HEK293 (cell line): Measurements from ENCODE around the gene WARS2.

Source experiments
- CTCF ChIA-PET: fragments of 350-600 bp; formaldehyde crosslinking; extraction: SDS; loops from one replicate; lab custom pipeline; 2021; ENCODE audit warnings: antibody characterized with exemption; lab: Yijun Ruan, JAX
- POLR2A ChIA-PET: fragments of 300-600 bp; formaldehyde crosslinking; extraction: SDS; loops from one replicate; lab custom pipeline; 2020; ENCODE audit warnings: antibody characterized with exemption, inconsistent platforms; lab: Yijun Ruan, JAX
- H3K27ac ChIP-seq: fragments of 200-500 bp; sonication (Bioruptor generic); 2 replicates; pipeline ENCODE4 v1.5.1; 2014; ENCODE audit warnings: low read depth, low read length, control low read depth, inconsistent platforms; ENCODE audit errors: extremely low read depth
- H3K36me3 ChIP-seq, 2 experiments: fragments of 200-500 bp in 1 of 2; sonication (Bioruptor generic) in 1 of 2; 1 replicate in 1 of 2; 2 replicates in 1 of 2; pipeline ENCODE4 v1.5.1; 2014 to 2017; ENCODE audit warnings: inconsistent platforms in 2 of 2, low read length in 2 of 2; ENCODE audit not compliant: control insufficient read depth in 2 of 2, insufficient read depth in 1 of 2
- H3K4me1 ChIP-seq: fragments of 200-500 bp; sonication (Bioruptor generic); 2 replicates; pipeline ENCODE4 v1.5.1; 2014; ENCODE audit warnings: mild to moderate bottlenecking, low read length, inconsistent platforms; ENCODE audit not compliant: control insufficient read depth, insufficient read depth
- H3K4me3 ChIP-seq: 2 replicates; pipeline ENCODE4 v1.5.1; 2011; ENCODE audit warnings: low read depth, mild to moderate bottlenecking, control low read depth, low read length, moderate library complexity
- H3K9me3 ChIP-seq: fragments of 200-500 bp; sonication (Bioruptor generic); 2 replicates; pipeline ENCODE4 v1.5.1; 2014; ENCODE audit warnings: low read depth, low read length, inconsistent platforms; ENCODE audit not compliant: control insufficient read depth, insufficient read depth
- AEBP2 ChIP-seq: fragments of 450-650 bp; formaldehyde crosslinking; IDR thresholded peaks from 2 replicates; pipeline ENCODE4 v1.5.1; 2016; ENCODE audit warnings: missing biosample characterization, missing genetic modification characterization, borderline replicate concordance
- KLF8 ChIP-seq: fragments of 450-650 bp; formaldehyde crosslinking; IDR thresholded peaks from 2 replicates; pipeline ENCODE4 v1.5.1; 2016; ENCODE audit warnings: missing biosample characterization, missing genetic modification characterization
- SP2 ChIP-seq: fragments of 450-650 bp; formaldehyde crosslinking; IDR thresholded peaks from 2 replicates; pipeline ENCODE4 v1.5.1; 2016; ENCODE audit warnings: missing biosample characterization, missing genetic modification characterization
- ZBTB21 ChIP-seq: fragments of 450-650 bp; formaldehyde crosslinking; IDR thresholded peaks from 2 replicates; pipeline ENCODE4 v1.5.1; 2017; ENCODE audit warnings: missing biosample characterization, missing genetic modification characterization
- ZBTB44 ChIP-seq: fragments of 450-650 bp; IDR thresholded peaks from 2 replicates; pipeline ENCODE4 v1.5.1; 2018; ENCODE audit warnings: missing biosample characterization, mild to moderate bottlenecking, missing genetic modification characterization
- ZIC2 ChIP-seq: fragments of 450-650 bp; formaldehyde crosslinking; IDR thresholded peaks from 2 replicates; pipeline ENCODE4 v1.5.1; 2016; ENCODE audit warnings: missing biosample characterization, missing genetic modification characterization
- ZNF146 ChIP-seq: fragments of 450-650 bp; formaldehyde crosslinking; IDR thresholded peaks from 2 replicates; pipeline ENCODE4 v1.5.1; 2016; ENCODE audit warnings: missing biosample characterization, missing genetic modification characterization
- ZNF169 ChIP-seq: fragments of 450-650 bp; formaldehyde crosslinking; IDR thresholded peaks from 2 replicates; pipeline ENCODE4 v1.5.1; 2016; ENCODE audit warnings: missing biosample characterization, missing genetic modification characterization
- ZNF223 ChIP-seq: fragments of 450-650 bp; formaldehyde crosslinking; IDR thresholded peaks from 2 replicates; pipeline ENCODE4 v1.5.1; 2016; ENCODE audit warnings: missing biosample characterization, missing genetic modification characterization
- ZNF266 ChIP-seq: fragments of 450-650 bp; formaldehyde crosslinking; IDR thresholded peaks from 2 replicates; pipeline ENCODE4 v1.5.1; 2016; ENCODE audit warnings: missing biosample characterization, missing genetic modification characterization, low read depth
- ZNF37A ChIP-seq: fragments of 450-650 bp; IDR thresholded peaks from 2 replicates; pipeline ENCODE4 v1.5.1; 2018; ENCODE audit warnings: missing biosample characterization, missing genetic modification characterization
- ZNF555 ChIP-seq: fragments of 450-650 bp; formaldehyde crosslinking; conservative IDR thresholded peaks from 2 replicates; pipeline ENCODE4 v1.5.1; 2017; ENCODE audit warnings: missing biosample characterization, mild to moderate bottlenecking, missing genetic modification characterization, inconsistent platforms
- ZNF629 ChIP-seq: fragments of 450-650 bp; formaldehyde crosslinking; IDR thresholded peaks from 2 replicates; pipeline ENCODE4 v1.5.1; 2017; ENCODE audit warnings: missing biosample characterization, missing genetic modification characterization
- ZNF791 ChIP-seq: fragments of 450-650 bp; formaldehyde crosslinking; IDR thresholded peaks from 2 replicates; pipeline ENCODE4 v1.5.1; 2016; ENCODE audit warnings: missing biosample characterization, missing genetic modification characterization
- TF ChIP-seq, protein P1 (sequence below): fragments of 450-650 bp; formaldehyde crosslinking; IDR thresholded peaks from 2 replicates; pipeline ENCODE4 v1.5.1; 2016; ENCODE audit warnings: missing biosample characterization, missing genetic modification characterization
- TF ChIP-seq, protein P2 (sequence below): fragments of 450-650 bp; formaldehyde crosslinking; IDR thresholded peaks from 2 replicates; pipeline ENCODE4 v1.5.1; 2016; ENCODE audit warnings: missing biosample characterization, missing genetic modification characterization
- TF ChIP-seq, protein P3 (sequence below): fragments of 450-650 bp; formaldehyde crosslinking; IDR thresholded peaks from 2 replicates; pipeline ENCODE4 v1.5.1; 2016; ENCODE audit warnings: missing biosample characterization, missing genetic modification characterization
- TF ChIP-seq, protein P4 (sequence below): fragments of 450-650 bp; formaldehyde crosslinking; IDR thresholded peaks from 2 replicates; pipeline ENCODE4 v1.5.1; 2017; ENCODE audit warnings: missing biosample characterization, missing genetic modification characterization

Gene WARS2

DNA sequence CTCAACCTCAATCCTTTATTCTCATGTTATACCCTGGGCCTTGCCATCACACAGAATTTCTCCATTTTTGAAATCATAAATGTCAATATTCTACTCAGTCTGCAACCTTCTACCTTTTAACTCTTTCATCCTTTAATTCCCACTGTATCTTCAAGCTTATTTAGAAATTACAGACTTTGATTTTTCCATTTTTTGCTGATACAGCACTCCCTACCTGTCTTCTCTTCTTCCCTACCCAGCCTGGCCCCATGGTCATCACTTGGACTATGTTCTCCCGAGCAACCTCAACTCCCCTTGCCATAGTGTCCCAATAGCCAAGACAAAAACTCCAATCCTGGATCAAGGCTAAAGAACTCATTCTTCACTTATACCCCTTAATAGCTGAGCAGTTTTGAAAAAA, 14.6 kb downstream of the WARS2 start:
- TF ChIP-seq ZNF223 (tag by site-specific recombination), result no peak
- TF ChIP-seq, protein P1, sequence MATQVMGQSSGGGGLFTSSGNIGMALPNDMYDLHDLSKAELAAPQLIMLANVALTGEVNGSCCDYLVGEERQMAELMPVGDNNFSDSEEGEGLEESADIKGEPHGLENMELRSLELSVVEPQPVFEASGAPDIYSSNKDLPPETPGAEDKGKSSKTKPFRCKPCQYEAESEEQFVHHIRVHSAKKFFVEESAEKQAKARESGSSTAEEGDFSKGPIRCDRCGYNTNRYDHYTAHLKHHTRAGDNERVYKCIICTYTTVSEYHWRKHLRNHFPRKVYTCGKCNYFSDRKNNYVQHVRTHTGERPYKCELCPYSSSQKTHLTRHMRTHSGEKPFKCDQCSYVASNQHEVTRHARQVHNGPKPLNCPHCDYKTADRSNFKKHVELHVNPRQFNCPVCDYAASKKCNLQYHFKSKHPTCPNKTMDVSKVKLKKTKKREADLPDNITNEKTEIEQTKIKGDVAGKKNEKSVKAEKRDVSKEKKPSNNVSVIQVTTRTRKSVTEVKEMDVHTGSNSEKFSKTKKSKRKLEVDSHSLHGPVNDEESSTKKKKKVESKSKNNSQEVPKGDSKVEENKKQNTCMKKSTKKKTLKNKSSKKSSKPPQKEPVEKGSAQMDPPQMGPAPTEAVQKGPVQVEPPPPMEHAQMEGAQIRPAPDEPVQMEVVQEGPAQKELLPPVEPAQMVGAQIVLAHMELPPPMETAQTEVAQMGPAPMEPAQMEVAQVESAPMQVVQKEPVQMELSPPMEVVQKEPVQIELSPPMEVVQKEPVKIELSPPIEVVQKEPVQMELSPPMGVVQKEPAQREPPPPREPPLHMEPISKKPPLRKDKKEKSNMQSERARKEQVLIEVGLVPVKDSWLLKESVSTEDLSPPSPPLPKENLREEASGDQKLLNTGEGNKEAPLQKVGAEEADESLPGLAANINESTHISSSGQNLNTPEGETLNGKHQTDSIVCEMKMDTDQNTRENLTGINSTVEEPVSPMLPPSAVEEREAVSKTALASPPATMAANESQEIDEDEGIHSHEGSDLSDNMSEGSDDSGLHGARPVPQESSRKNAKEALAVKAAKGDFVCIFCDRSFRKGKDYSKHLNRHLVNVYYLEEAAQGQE (tag by site-specific recombination), result no peak
- TF ChIP-seq, protein P2, sequence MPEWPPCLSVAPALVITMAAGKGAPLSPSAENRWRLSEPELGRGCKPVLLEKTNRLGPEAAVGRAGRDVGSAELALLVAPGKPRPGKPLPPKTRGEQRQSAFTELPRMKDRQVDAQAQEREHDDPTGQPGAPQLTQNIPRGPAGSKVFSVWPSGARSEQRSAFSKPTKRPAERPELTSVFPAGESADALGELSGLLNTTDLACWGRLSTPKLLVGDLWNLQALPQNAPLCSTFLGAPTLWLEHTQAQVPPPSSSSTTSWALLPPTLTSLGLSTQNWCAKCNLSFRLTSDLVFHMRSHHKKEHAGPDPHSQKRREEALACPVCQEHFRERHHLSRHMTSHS (tag by site-specific recombination), result no peak
- no peak for TF ChIP-seq ZNF555 (tag by site-specific recombination)
- TF ChIP-seq, protein P3, sequence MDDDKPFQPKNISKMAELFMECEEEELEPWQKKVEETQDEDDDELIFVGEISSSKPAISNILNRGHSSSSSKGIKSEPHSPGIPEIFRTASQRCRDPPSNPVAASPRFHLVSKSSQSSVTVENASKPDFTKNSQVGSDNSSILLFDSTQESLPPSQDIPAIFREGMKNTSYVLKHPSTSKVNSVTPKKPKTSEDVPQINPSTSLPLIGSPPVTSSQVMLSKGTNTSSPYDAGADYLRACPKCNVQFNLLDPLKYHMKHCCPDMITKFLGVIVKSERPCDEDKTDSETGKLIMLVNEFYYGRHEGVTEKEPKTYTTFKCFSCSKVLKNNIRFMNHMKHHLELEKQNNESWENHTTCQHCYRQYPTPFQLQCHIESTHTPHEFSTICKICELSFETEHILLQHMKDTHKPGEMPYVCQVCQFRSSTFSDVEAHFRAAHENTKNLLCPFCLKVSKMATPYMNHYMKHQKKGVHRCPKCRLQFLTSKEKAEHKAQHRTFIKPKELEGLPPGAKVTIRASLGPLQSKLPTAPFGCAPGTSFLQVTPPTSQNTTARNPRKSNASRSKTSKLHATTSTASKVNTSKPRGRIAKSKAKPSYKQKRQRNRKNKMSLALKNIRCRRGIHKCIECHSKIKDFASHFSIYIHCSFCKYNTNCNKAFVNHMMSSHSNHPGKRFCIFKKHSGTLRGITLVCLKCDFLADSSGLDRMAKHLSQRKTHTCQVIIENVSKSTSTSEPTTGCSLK (tag by site-specific recombination), result no peak
- no peak for TF ChIP-seq ZNF146 (tag by site-specific recombination)
- no peak for TF ChIP-seq ZNF37A (tag by site-specific recombination)
- TF ChIP-seq ZNF791, result no peak
- no peak for TF ChIP-seq ZBTB21 (tag by site-specific recombination)
- no peak for TF ChIP-seq ZBTB44
- TF ChIP-seq ZNF266, result no peak
- no peak for TF ChIP-seq ZIC2 (tag by site-specific recombination)
- Histone ChIP-seq H3K4me1 (no peaks in the 10 kb centered on the region), H3K4me3 (no peak overlapping the region), H3K36me3 (no peaks in the 10 kb centered on the region), H3K9me3 (no peaks in the 10 kb centered on the region), H3K27ac (no peak overlapping the region)
- ChIA-PET POLR2A (no interaction called here), CTCF (interaction anchor here (0.6 to 0.7 kb wide), 2 partner anchors 21 to 26 kb away, joined by 3 read pairs; no protein-coding TSS in a partner anchor)

DNA sequence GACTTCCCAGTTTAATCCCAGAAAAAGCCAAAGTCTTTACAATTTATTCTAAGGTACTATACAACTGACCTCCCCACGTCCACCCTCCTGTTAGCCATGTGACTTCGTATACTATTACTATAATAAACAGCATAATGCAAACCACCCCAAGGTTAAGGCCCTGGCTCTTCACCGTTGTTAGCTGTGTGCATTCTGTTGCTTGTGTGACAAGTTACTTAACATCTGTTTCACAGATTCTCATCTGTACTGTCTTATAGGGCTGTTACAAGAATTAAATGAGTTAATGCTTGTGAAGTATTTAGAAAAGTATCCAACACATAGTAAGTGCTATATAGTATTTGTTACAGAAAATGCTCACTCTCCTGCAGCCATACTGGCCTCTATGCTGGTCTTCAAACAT, 15.7 kb downstream of the WARS2 start:
- CTCF ChIA-PET, result no interaction called here
- POLR2A ChIA-PET, result no interaction called here
- H3K9me3 ChIP-seq, result no peaks in the 10 kb centered on the region

More for the DNA sequence above, 15.7 kb downstream of the WARS2 start:
- TF ChIP-seq SP2 (tag by site-specific recombination) (no peak), ZNF169 (tag by site-specific recombination) (no peak), ZNF37A (tag by site-specific recombination) (no peak), ZNF629 (tag by site-specific recombination) (no peak), AEBP2 (tag by site-specific recombination) (no peak), KLF8 (no peak)
- TF ChIP-seq, protein P4, sequence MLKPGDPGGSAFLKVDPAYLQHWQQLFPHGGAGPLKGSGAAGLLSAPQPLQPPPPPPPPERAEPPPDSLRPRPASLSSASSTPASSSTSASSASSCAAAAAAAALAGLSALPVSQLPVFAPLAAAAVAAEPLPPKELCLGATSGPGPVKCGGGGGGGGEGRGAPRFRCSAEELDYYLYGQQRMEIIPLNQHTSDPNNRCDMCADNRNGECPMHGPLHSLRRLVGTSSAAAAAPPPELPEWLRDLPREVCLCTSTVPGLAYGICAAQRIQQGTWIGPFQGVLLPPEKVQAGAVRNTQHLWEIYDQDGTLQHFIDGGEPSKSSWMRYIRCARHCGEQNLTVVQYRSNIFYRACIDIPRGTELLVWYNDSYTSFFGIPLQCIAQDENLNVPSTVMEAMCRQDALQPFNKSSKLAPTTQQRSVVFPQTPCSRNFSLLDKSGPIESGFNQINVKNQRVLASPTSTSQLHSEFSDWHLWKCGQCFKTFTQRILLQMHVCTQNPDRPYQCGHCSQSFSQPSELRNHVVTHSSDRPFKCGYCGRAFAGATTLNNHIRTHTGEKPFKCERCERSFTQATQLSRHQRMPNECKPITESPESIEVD, result no peak
- H3K4me1 ChIP-seq, result no peaks in the 10 kb centered on the region
- H3K4me3 ChIP-seq, result no peak overlapping the region
- no peaks in the 10 kb centered on the region for H3K36me3 ChIP-seq
- H3K27ac ChIP-seq, result no peak overlapping the region
